Activated naive CD8-positive, alpha-beta T cell treated with anti-CD3 and anti-CD28 coated beads, Interleukin-2, amount 50 U/mL, for 24 hours (primary cell): ENCODE results near the gene RAP2B.

Experiments used
- ATAC-seq: fragments of 150-1000 bp; cut with Tn5 transposase; one replicate; pipeline ENCODE4 v1.10.0; 2021
- DNase-seq: peaks from one replicate; pipeline ENCODE4 v3.0.0; 2021
- H3K27ac Mint-ChIP-seq: one replicate; pipeline ENCODE4 v1.8.0; 2021; ENCODE audit warnings: mild to moderate bottlenecking, mixed read lengths
- H3K27me3 Mint-ChIP-seq: one replicate; pipeline ENCODE4 v1.8.0; 2021; ENCODE audit warnings: mixed read lengths
- H3K36me3 Mint-ChIP-seq: one replicate; pipeline ENCODE4 v1.8.0; 2021; ENCODE audit warnings: low read depth, mixed read lengths
- H3K4me1 Mint-ChIP-seq: one replicate; pipeline ENCODE4 v1.8.0; 2021; ENCODE audit warnings: mixed read lengths
- H3K4me3 Mint-ChIP-seq: one replicate; pipeline ENCODE4 v1.8.0; 2021; ENCODE audit warnings: mild to moderate bottlenecking, moderate library complexity, mixed read lengths
- H3K9me3 Mint-ChIP-seq: one replicate; pipeline ENCODE4 v1.8.0; 2021; ENCODE audit warnings: mixed read lengths

RAP2B gene

GRCh38 chr3:153195349-153195879 lies 33.4 kb downstream of the RAP2B start:
- Mint-ChIP-seq H3K9me3 (no peaks in the 10 kb centered on the region), H3K27me3 (no peaks in the 10 kb centered on the region), H3K4me3 (no peak overlapping the region), H3K27ac (no peak overlapping the region), H3K36me3 (no peaks in the 10 kb centered on the region), H3K4me1 (no peaks in the 10 kb centered on the region)
- DNase-seq (no peak), ATAC-seq (no peak)

GRCh38 chr3:153209596-153209995 lies 47.6 kb downstream of the RAP2B start:
- Mint-ChIP-seq H3K4me3 (no peak overlapping the region), H3K27me3 (no peaks in the 10 kb centered on the region), H3K36me3 (no peaks in the 10 kb centered on the region), H3K27ac (no peak overlapping the region), H3K4me1 (peaks cover 18% of the 10 kb centered on the region), H3K9me3 (no peaks in the 10 kb centered on the region)
- ATAC-seq, result no peak
- no peak for DNase-seq

- peak overlapping the region; percentile 8 for H3K4me3 Mint-ChIP-seq
- ATAC-seq, result no peak
- H3K27ac Mint-ChIP-seq, result no peak overlapping the region
Observed at GRCh38 chr3:153210146-153210545, 48.1 kb downstream of the RAP2B start.

GRCh38 chr3:153210660-153211059 lies 48.6 kb downstream of the RAP2B start:
- H3K36me3 Mint-ChIP-seq, result no peaks in the 10 kb centered on the region
- peaks cover 18% of the 10 kb centered on the region for H3K4me1 Mint-ChIP-seq
- DNase-seq (no peak), ATAC-seq (no peak)
- H3K27ac Mint-ChIP-seq, result no peak overlapping the region
- H3K27me3 Mint-ChIP-seq, result no peaks in the 10 kb centered on the region
- H3K4me3 Mint-ChIP-seq, result no peak overlapping the region
- H3K9me3 Mint-ChIP-seq, result no peaks in the 10 kb centered on the region

More at GRCh38 chr3:153210146-153210545, 48.1 kb downstream of the RAP2B start:
- Mint-ChIP-seq H3K27me3 (no peaks in the 10 kb centered on the region), H3K36me3 (no peaks in the 10 kb centered on the region), H3K4me1 (peaks cover 18% of the 10 kb centered on the region), H3K9me3 (no peaks in the 10 kb centered on the region)
- no peak for DNase-seq

- H3K4me3 Mint-ChIP-seq, result no peak overlapping the region
- no peaks in the 10 kb centered on the region for H3K27me3 Mint-ChIP-seq
- ATAC-seq, result no peak
- H3K27ac Mint-ChIP-seq, result no peak overlapping the region
- peaks cover 12% of the 10 kb centered on the region for H3K9me3 Mint-ChIP-seq
- H3K4me1 Mint-ChIP-seq, result peaks cover 24% of the 10 kb centered on the region
- peaks cover 1% of the 10 kb centered on the region for H3K36me3 Mint-ChIP-seq
- DNase-seq, result no peak
Observed at GRCh38 chr3:153215497-153215896, 53.5 kb downstream of the RAP2B start.

- ATAC-seq (no peak), DNase-seq (no peak)
- H3K4me3 Mint-ChIP-seq, result no peak overlapping the region
- H3K36me3 Mint-ChIP-seq, result peaks cover 2% of the 10 kb centered on the region
- no peaks in the 10 kb centered on the region for H3K27me3 Mint-ChIP-seq
- H3K9me3 Mint-ChIP-seq, result peaks cover 12% of the 10 kb centered on the region
- H3K4me1 Mint-ChIP-seq, result peaks cover 24% of the 10 kb centered on the region
- H3K27ac Mint-ChIP-seq, result no peak overlapping the region
Observed at GRCh38 chr3:153215966-153216365, 53.9 kb downstream of the RAP2B start.

- DNase-seq (no peak), ATAC-seq (no peak)
- Mint-ChIP-seq H3K9me3 (peaks cover 12% of the 10 kb centered on the region), H3K27ac (no peak overlapping the region), H3K4me1 (peaks cover 33% of the 10 kb centered on the region), H3K27me3 (no peaks in the 10 kb centered on the region), H3K4me3 (no peak overlapping the region), H3K36me3 (peaks cover 2% of the 10 kb centered on the region)
Observed at GRCh38 chr3:153216928-153217327, 54.9 kb downstream of the RAP2B start.

GRCh38 chr3:153219146-153219545 lies 57.1 kb downstream of the RAP2B start:
- no peak overlapping the region for H3K4me3 Mint-ChIP-seq
- H3K27me3 Mint-ChIP-seq, result no peaks in the 10 kb centered on the region
- DNase-seq, result no peak
- no peak for ATAC-seq
- no peak overlapping the region for H3K27ac Mint-ChIP-seq
- peaks cover 12% of the 10 kb centered on the region for H3K9me3 Mint-ChIP-seq
- H3K4me1 Mint-ChIP-seq, result peaks cover 45% of the 10 kb centered on the region
- peaks cover 2% of the 10 kb centered on the region for H3K36me3 Mint-ChIP-seq
